ENCODE data around the gene ZNF462.

Gene ZNF462

DNA sequence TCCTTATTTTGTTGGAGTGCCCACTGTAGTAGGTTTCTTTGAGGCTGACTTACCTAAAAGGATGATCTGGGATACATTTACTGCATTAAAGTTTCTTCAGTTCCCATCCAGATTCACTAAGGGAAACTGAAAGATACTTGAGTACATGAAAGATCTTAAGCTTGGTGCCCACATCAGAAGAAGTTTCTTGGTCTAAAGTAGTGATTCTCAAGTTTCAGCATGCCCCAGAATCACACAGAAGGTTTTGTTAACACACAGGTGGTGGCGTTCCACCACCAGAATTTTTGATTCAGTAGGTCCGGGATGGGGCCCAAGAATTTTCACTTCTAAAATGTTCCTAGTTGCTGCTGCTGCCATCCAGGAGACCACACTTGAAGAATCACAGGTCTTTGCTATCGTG lies 171.0 kb downstream of the ZNF462 start:
- no peak for TF ChIP-seq CEBPB (IDR thresholded peaks at IDR 0.05)
- TF ChIP-seq, protein P1, sequence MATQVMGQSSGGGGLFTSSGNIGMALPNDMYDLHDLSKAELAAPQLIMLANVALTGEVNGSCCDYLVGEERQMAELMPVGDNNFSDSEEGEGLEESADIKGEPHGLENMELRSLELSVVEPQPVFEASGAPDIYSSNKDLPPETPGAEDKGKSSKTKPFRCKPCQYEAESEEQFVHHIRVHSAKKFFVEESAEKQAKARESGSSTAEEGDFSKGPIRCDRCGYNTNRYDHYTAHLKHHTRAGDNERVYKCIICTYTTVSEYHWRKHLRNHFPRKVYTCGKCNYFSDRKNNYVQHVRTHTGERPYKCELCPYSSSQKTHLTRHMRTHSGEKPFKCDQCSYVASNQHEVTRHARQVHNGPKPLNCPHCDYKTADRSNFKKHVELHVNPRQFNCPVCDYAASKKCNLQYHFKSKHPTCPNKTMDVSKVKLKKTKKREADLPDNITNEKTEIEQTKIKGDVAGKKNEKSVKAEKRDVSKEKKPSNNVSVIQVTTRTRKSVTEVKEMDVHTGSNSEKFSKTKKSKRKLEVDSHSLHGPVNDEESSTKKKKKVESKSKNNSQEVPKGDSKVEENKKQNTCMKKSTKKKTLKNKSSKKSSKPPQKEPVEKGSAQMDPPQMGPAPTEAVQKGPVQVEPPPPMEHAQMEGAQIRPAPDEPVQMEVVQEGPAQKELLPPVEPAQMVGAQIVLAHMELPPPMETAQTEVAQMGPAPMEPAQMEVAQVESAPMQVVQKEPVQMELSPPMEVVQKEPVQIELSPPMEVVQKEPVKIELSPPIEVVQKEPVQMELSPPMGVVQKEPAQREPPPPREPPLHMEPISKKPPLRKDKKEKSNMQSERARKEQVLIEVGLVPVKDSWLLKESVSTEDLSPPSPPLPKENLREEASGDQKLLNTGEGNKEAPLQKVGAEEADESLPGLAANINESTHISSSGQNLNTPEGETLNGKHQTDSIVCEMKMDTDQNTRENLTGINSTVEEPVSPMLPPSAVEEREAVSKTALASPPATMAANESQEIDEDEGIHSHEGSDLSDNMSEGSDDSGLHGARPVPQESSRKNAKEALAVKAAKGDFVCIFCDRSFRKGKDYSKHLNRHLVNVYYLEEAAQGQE (IDR thresholded peaks at IDR 0.05; ENCODE audit: low read depth), result no peak
- no peak for TF ChIP-seq NFIC (IDR thresholded peaks at IDR 0.05)
- TF ChIP-seq, protein P2, sequence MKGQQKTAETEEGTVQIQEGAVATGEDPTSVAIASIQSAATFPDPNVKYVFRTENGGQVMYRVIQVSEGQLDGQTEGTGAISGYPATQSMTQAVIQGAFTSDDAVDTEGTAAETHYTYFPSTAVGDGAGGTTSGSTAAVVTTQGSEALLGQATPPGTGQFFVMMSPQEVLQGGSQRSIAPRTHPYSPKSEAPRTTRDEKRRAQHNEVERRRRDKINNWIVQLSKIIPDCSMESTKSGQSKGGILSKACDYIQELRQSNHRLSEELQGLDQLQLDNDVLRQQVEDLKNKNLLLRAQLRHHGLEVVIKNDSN (IDR thresholded peaks at IDR 0.05), result no peak
- TF ChIP-seq TCF12 (IDR thresholded peaks at IDR 0.05; ENCODE audit: low read depth), result no peak
- no peak for TF ChIP-seq ZBTB7A (IDR thresholded peaks at IDR 0.05; ENCODE audit: low read depth)
- TF ChIP-seq EP300 (IDR thresholded peaks at IDR 0.05; ENCODE audit: borderline replicate concordance), result no peak
- TF ChIP-seq FOXM1 (IDR thresholded peaks at IDR 0.05; ENCODE audit: borderline replicate concordance, low read depth), result no peak
- TF ChIP-seq RAD21 (IDR thresholded peaks at IDR 0.05; ENCODE audit: low read depth), result no peak
- TF ChIP-seq CREB1 (IDR thresholded peaks at IDR 0.05; ENCODE audit: low read depth), result no peak
- no peak for TF ChIP-seq TEAD4 (IDR thresholded peaks at IDR 0.05)
- TF ChIP-seq YY1 (IDR thresholded peaks at IDR 0.05; ENCODE audit: low read depth), result no peak
- TF ChIP-seq, protein P3, sequence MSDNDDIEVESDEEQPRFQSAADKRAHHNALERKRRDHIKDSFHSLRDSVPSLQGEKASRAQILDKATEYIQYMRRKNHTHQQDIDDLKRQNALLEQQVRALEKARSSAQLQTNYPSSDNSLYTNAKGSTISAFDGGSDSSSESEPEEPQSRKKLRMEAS (IDR thresholded peaks at IDR 0.05), result no peak
- no peak for TF ChIP-seq EGR1 (IDR thresholded peaks at IDR 0.05)
- TF ChIP-seq TAF1 (IDR thresholded peaks at IDR 0.05; ENCODE audit: low read depth), result no peak

DNA sequence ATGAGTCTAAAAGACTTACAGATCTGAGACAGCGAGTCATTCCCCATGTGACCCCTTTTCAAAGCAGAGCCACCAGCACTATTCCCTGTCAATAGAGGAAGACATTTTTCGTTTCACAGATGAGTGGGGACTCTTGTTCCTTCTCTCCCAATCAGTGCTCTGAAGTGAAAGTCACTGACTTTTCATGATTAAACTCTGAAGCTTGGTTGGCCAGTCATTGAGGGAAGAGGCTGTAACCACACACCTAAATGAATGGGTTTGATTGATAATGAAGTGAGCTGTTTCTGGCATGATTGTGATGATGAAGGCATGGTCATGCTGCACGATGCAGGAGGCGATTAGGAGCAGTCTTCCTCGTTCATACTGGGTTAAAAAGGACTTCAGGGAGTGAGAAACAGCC lies 171.9 kb downstream of the ZNF462 start:
- TF ChIP-seq NFIC (IDR thresholded peaks at IDR 0.05) (no peak), TCF12 (IDR thresholded peaks at IDR 0.05; ENCODE audit: low read depth) (no peak), EGR1 (IDR thresholded peaks at IDR 0.05) (no peak), ZBTB7A (IDR thresholded peaks at IDR 0.05; ENCODE audit: low read depth) (no peak), TAF1 (IDR thresholded peaks at IDR 0.05; ENCODE audit: low read depth) (no peak), FOXM1 (IDR thresholded peaks at IDR 0.05; ENCODE audit: borderline replicate concordance, low read depth) (no peak), YY1 (IDR thresholded peaks at IDR 0.05; ENCODE audit: low read depth) (no peak), RAD21 (IDR thresholded peaks at IDR 0.05; ENCODE audit: low read depth) (no peak), EP300 (IDR thresholded peaks at IDR 0.05; ENCODE audit: borderline replicate concordance) (no peak), CREB1 (IDR thresholded peaks at IDR 0.05; ENCODE audit: low read depth) (no peak), TEAD4 (IDR thresholded peaks at IDR 0.05) (no peak), CEBPB (IDR thresholded peaks at IDR 0.05) (no peak)
- TF ChIP-seq, protein P1 (IDR thresholded peaks at IDR 0.05; ENCODE audit: low read depth), result no peak
- TF ChIP-seq, protein P3 (IDR thresholded peaks at IDR 0.05), result no peak
- TF ChIP-seq, protein P2 (IDR thresholded peaks at IDR 0.05), result no peak

DNA sequence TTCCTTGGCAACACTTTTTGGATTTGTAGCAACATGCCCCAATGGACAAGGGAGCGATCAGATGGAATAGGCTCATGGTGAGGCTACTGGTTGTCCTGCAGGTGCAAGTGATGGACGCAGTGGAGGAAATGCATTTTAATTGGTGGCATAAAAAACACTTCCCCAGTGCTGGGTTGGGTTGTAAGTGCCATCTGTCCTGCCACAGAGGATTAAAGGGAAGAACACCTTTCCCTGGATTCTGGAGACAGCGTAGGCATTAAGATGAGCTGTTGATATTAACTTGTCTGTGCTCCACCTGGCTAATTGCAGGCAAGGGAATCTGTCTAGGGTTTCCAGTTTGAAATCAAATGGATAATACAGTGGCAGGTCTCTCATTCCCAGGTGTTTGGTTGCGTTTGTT lies 173.4 kb downstream of the ZNF462 start:
- no peak for TF ChIP-seq TEAD4 (IDR thresholded peaks at IDR 0.05)
- no peak for TF ChIP-seq CREB1 (IDR thresholded peaks at IDR 0.05; ENCODE audit: low read depth)

DNA sequence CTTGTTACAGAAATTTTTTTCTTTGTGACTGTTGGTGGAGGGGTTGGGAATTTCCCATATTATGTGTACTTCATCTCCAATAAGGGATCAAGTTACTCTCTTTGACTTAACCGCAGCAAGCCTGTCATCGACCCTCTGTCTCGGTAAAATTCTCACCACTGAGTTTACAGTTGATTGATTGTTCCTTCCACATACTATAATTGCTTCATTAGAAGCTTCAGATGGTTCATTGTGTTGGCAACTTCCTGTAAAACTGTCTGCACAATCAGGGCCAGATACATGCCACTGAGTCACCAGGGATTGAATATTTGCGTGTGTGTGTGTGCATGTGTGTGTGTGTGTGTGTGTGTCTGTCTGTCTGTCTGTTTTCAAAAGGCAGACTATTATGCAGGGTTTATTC lies 176.6 kb downstream of the ZNF462 start:
- TF ChIP-seq TAF1 (IDR thresholded peaks at IDR 0.05; ENCODE audit: low read depth) (no peak), FOXM1 (IDR thresholded peaks at IDR 0.05; ENCODE audit: borderline replicate concordance, low read depth) (no peak), TCF12 (IDR thresholded peaks at IDR 0.05; ENCODE audit: low read depth) (no peak), CREB1 (IDR thresholded peaks at IDR 0.05; ENCODE audit: low read depth) (no peak), ZBTB7A (IDR thresholded peaks at IDR 0.05; ENCODE audit: low read depth) (no peak), EP300 (IDR thresholded peaks at IDR 0.05; ENCODE audit: borderline replicate concordance) (no peak), YY1 (IDR thresholded peaks at IDR 0.05; ENCODE audit: low read depth) (no peak), TEAD4 (IDR thresholded peaks at IDR 0.05) (no peak), CEBPB (IDR thresholded peaks at IDR 0.05) (no peak), RAD21 (IDR thresholded peaks at IDR 0.05; ENCODE audit: low read depth) (no peak), EGR1 (IDR thresholded peaks at IDR 0.05) (no peak), NFIC (IDR thresholded peaks at IDR 0.05) (no peak)
- TF ChIP-seq, protein P3 (IDR thresholded peaks at IDR 0.05), result no peak
- TF ChIP-seq, protein P1 (IDR thresholded peaks at IDR 0.05; ENCODE audit: low read depth), result no peak
- TF ChIP-seq, protein P2 (IDR thresholded peaks at IDR 0.05), result no peak

Data from Ishikawa (cell line).